ENCODE measurements around the gene KCNG1.

The KCNG1 gene

GRCh38 chr20:51026269-51026668 is 3.4 kb upstream of the KCNG1 start:
- no peak for TF ChIP-seq CTCF (IDR thresholded peaks at IDR 0.05)
- no peak for TF ChIP-seq ZFX (IDR thresholded peaks at IDR 0.05; ENCODE audit: borderline replicate concordance)
- no peak overlapping the region for H3K27ac ChIP-seq

DNA sequence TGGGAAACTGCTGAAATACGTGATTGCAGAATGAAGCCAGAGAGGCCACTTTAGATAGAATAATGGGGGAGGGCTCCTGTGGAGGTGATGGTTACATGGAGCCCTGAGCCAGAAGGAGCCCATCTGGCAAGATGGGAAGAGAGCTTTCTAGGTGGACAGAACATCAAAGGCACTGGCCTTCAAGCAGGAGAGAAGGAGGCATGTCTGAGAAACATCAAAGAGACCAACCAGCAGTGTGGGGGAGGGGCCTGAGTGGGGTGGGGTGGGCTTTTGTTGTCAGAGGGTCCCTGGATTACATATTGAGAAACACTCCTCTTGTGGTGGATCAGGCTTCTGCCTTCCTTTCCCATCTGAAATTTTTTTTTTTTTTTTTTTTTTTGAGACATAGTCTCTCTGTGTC is 1.9 kb upstream of the KCNG1 start:
- H3K27ac ChIP-seq = no peak overlapping the region
- no peak for TF ChIP-seq CTCF (IDR thresholded peaks at IDR 0.05)
- TF ChIP-seq ZFX (IDR thresholded peaks at IDR 0.05; ENCODE audit: borderline replicate concordance) = no peak

GRCh38 chr20:51023617-51024155 is 779 bp upstream of the KCNG1 start:
- TF ChIP-seq ZFX (IDR thresholded peaks at IDR 0.05; ENCODE audit: borderline replicate concordance) (no peak), CTCF (IDR thresholded peaks at IDR 0.05) (no peak)
- H3K27ac ChIP-seq = no peak overlapping the region

DNA sequence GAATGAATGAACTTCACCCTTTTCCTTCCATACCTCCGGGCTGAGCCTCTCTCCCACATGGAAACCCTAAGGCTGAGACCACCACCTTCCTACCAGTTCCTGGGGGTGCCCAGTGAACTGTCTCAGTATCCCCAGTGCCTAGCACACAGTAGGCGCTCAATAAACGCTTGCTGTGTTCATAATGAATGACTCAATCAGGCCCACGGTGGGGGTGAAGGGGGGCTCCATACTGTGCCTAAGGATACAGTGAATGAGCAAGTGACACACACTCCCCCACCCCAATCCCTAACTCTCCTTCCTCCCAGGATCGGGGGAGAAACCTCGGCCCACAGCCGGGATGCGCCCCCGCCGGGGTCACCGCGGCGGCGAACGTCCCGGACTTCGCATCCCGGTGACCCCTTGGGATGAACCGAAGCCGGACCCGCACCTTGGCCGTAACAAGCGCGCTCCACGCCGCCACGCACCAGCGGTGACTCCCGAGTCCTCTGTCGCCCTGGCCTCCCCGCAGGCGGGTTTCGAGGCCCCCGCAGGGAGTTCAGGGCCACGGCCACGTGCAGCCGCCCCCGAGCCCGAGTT is 592 bp downstream of the KCNG1 start:
- H3K27ac ChIP-seq = no peak overlapping the region
- TF ChIP-seq CTCF (IDR thresholded peaks at IDR 0.05) (no peak), ZFX (IDR thresholded peaks at IDR 0.05; ENCODE audit: borderline replicate concordance) (no peak)

DNA sequence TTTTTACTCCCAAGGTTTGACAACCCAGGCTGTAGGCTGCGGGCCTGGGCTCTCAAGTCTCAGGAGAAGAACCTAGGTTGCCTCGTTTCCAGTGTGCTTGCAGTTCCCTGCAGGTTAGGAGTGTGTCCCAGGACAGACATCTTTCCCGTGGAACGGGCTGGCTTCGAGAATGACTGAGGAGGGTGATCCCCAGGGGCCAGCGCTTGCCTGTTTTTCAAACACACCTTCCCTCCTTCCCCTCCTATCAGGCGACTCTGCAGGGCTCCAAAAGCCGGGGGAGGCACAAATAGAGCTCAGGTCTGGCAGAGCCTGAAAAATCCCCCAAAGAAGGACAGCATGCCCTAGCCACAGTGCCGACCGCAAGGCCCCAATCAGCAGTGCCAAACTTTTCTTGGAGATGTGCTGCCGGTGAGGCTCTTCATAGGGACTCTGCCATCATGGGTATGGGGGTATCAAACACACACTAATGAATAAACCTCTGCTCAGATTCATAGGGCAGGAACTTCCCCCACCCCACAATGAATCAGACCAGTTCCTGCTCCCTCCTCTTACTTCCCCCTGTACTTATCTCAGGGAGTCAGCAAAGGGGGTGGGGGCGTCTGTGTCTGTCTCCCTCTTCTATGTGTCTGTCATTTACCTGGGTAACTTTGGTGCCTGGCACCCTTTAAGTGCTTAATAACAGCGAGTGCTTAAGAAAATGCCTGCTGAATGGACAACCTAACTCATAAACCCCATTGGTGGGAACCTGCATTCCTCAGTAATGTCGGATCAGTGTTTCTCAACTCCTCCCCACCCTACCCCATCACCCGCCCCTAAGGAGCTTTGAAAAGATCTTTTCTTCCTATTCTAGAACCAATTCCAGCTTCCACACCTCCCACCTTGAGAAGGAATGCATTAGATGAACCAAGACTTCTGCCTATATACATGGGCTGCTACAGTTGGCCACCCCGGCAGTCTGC is 1.6 kb downstream of the KCNG1 start:
- TF ChIP-seq ZFX (IDR thresholded peaks at IDR 0.05; ENCODE audit: borderline replicate concordance) (no peak), CTCF (IDR thresholded peaks at IDR 0.05) (no peak)
- no peak overlapping the region for H3K27ac ChIP-seq

DNA sequence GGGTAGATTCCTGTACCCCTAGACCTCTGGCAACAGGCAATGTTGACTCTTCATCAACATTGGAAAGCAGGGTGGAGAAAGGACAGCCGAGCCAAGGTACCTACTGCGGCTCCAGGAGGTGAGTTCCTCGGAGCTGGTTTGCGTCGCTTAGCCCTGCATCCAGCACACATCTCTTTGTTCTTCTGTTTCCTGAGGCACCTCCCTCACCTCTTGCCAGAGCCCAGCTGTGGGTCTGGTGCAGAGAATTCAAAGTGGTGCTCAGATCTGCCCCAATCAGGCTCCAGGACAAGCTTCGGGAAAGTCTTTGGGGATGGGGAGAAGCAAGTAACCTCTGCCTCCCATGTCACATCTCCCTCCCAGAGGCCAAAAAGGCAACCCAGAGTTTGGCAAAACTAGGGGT is 2.2 kb downstream of the KCNG1 start:
- H3K27ac ChIP-seq = no peak overlapping the region
- TF ChIP-seq ZFX (IDR thresholded peaks at IDR 0.05; ENCODE audit: borderline replicate concordance) = no peak
- TF ChIP-seq CTCF (IDR thresholded peaks at IDR 0.05) = no peak

Data from 22Rv1 (cell line).